ENCODE data around the gene ZBTB7C. TPM values are rescaled to one million over a fixed set of nuclear protein-coding genes. Genes with fewer than 3 reads are reported as not detected.
A peak's percentile ranks its signal among the peaks of the same experiment; 100 is the strongest.

Gene ZBTB7C
- total RNA-seq, 2 experiments from 2014 or later = 0.05 TPM; not detected in 1

DNA sequence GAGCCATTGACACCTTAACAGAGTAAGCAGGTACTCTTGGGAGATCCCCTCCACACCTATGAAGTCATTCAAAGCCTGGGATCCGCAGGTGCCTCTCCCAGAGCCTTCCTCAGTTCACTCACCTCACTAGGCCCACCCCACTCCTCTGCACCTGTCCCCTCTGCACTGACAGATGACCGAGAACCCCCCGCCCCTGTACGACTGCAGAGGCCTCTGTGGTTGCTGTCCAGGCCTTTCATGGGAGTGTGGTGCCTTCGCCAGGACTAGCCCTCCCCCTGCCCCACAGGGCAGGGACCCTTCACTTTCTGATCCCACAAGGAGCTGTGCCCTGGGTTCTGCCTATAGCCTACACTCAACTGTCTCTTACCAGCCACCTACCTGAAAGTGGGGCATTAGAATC, 238.5 kb downstream of the ZBTB7C start:
- POLR2A ChIA-PET = no interaction called here
- intact Hi-C loops (cut with micrococcal nuclease) = no loop called here
- H3K4me3 Mint-ChIP-seq = no peak overlapping the region
- no peak for DNase-seq
- peaks cover 7% of the 10 kb centered on the region for H3K4me1 Mint-ChIP-seq (ENCODE audit: low read depth)
- CTCF ChIA-PET = interaction anchor here (0.7 kb wide), 1 partner anchor 280 kb away, joined by 3 read pairs; no protein-coding TSS in a partner anchor
- no peak overlapping the region for H3K27ac Mint-ChIP-seq
- no peaks in the 10 kb centered on the region for H3K9me3 Mint-ChIP-seq
- H3K36me3 Mint-ChIP-seq = no peaks in the 10 kb centered on the region
- H3K27me3 Mint-ChIP-seq = peaks cover 3% of the 10 kb centered on the region

DNA sequence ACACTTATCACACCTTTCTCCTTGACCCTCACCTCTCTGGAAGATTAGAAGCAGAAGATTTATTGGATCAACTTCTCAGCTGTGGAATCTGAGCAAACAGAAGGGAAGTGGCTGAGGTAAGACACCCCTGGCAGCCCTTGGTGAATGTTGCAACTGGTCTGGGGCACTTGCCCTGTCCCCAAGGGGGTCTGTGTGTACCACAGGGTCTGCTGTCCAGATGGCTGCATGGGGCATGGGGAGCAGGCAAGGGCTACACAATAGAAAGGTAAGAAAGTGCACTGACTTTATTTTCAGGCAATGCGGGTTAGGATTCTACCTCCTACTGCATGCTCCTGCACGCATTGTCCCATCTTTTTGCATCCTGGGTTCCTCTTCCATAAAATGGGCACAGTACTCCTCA, 240.3 kb downstream of the ZBTB7C start:
- Mint-ChIP-seq H3K27me3 (no peaks in the 10 kb centered on the region), H3K4me3 (no peak overlapping the region), H3K27ac (no peak overlapping the region), H3K4me1 (ENCODE audit: low read depth) (peaks cover 7% of the 10 kb centered on the region), H3K9me3 (no peaks in the 10 kb centered on the region), H3K36me3 (no peaks in the 10 kb centered on the region)
- intact Hi-C loops (cut with micrococcal nuclease) = no loop called here
- DNase-seq = no peak
- CTCF ChIA-PET = no interaction called here
- POLR2A ChIA-PET = no interaction called here

DNA sequence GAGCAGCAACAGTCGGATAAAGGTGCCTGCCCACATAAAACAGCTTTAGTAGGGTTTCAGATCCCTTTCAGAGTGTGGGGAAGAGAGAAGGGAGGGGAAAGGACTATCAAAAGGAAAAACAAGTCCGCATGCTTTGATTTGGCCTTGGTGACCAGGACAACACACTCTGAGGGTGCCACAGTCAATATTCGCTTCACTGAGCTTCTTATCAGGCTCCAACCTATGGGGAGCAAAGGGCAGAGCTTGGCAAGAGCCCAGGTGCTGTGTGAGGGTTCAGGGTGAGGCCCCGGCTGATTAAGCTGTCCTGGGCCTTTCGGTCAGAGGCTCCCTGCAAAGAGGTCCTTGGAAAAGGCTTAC, 241.3 kb downstream of the ZBTB7C start:
- ChIA-PET CTCF (no interaction called here), POLR2A (no interaction called here)
- Mint-ChIP-seq H3K4me3 (no peak overlapping the region), H3K27me3 (no peaks in the 10 kb centered on the region), H3K4me1 (ENCODE audit: low read depth) (peaks cover 7% of the 10 kb centered on the region), H3K27ac (no peak overlapping the region), H3K36me3 (no peaks in the 10 kb centered on the region), H3K9me3 (no peaks in the 10 kb centered on the region)
- DNase-seq = no peak
- intact Hi-C loops (cut with micrococcal nuclease) = no loop called here

DNA sequence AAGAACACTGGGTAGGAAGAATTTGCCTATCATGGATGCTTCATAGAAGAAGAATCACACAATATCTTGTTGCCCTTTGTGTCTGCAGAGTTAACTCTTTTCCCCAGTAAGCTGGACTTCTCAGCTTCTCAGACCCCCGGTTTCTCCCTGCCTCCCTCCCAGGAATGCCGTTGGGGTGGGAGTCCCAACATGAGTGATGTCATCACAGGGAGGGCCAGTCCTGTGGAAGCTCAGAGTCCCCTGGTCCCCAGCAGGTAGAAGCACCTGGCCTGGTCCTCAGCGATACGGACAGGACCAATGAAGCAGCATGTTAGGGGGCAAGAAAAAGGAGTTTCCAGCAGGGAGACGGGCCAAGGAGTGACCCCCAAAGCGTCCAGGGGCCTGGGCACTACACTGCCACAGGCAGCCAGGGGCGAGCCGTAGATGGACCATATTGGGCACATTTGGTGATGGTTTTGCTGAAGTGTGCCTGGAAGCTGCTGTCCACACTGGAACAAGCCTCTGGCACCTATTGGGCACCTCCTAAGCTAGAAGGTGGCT, 242.8 kb downstream of the ZBTB7C start:
- Mint-ChIP-seq H3K4me3 (no peak overlapping the region), H3K9me3 (no peaks in the 10 kb centered on the region), H3K27ac (no peak overlapping the region), H3K4me1 (ENCODE audit: low read depth) (peaks cover 5% of the 10 kb centered on the region), H3K36me3 (no peaks in the 10 kb centered on the region), H3K27me3 (no peaks in the 10 kb centered on the region)
- ChIA-PET POLR2A (no interaction called here), CTCF (interaction anchor here (1.0 kb wide), 1 partner anchor 279 kb away, joined by 3 read pairs; no protein-coding TSS in a partner anchor)
- intact Hi-C loops (cut with micrococcal nuclease) = no loop called here
- no peak for DNase-seq

DNA sequence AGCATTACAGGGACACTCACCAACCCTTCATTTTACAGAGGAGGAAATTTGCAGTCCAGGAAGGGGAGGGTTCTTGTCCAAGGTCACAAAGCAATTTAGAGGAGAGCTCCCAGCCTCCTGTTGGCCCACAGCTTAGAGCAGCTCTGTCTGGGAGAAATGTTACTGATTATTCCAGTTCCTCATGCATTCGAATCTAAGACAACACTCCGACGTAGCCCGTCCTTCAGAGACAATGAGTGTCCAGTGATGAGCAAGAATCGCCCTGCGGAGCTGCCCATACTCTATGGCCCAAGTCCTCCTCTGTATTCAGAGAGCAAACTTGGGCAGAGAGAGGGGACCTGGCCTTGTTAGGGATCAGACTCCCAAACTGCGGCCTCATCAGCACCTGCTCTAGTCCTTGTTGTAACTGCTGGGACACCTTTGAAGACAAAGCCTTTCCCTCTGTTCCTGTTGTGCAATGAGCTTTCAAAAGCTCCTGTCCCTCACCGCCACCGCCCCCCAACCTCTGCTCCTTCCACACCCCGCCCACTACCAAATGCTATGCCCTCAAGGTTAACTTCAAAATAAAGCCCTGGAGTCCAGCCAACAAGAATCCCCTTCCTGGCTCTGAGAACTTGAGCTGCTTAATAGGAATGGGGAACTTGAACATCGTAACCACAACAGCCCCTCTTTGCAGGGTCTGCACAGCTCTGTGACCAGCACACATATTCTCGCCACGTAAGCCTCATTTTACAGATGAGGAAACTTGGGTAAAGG, 243.9 kb downstream of the ZBTB7C start:
- H3K4me3 Mint-ChIP-seq = no peak overlapping the region
- intact Hi-C loops (cut with micrococcal nuclease) = no loop called here
- peaks cover 8% of the 10 kb centered on the region for H3K4me1 Mint-ChIP-seq (ENCODE audit: low read depth)
- POLR2A ChIA-PET = no interaction called here
- peaks cover 3% of the 10 kb centered on the region for H3K27me3 Mint-ChIP-seq
- DNase-seq = no peak
- CTCF ChIA-PET = interaction anchor here (1.0 kb wide), 1 partner anchor 281 kb away, joined by 4 read pairs; no protein-coding TSS in a partner anchor
- no peak overlapping the region for H3K27ac Mint-ChIP-seq
- no peaks in the 10 kb centered on the region for H3K36me3 Mint-ChIP-seq
- no peaks in the 10 kb centered on the region for H3K9me3 Mint-ChIP-seq

DNA sequence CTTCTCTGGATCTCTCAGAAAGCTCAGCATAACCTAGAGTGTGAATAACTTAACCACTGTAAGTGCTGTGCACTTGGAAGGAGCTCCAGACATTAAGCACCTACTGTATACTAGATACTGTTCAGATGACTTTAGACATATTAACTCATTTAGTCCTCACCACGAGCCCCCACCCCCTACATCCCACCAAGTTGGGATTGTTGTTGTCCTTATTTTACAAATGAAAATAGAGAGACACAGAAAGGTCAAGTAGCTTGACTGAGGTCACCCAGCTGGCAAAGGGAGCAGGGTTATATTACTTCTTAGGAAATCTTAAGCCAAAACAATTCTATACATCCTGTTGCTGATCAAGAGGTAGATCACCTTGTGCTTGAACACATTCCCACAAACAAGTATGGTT, 244.5 kb downstream of the ZBTB7C start:
- Mint-ChIP-seq H3K9me3 (no peaks in the 10 kb centered on the region), H3K27me3 (peaks cover 4% of the 10 kb centered on the region), H3K27ac (no peak overlapping the region)

DNA sequence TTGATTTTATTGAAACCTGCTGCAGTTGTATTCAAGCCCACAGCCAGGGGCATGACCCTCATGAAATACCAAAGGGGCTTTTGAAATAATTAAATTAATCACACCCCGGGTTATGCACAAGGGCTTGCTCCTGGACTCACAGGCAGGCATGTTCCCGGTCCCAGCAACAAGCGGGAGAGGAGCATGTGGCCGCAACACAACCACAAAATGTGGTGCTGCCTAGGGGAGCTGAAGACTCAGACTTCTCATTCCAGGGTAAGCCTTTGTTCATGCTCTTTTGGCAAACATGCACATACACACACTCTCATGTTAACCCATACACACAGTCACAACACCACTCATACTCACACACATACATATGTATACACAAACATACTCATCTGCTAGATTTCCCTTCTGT, 245.1 kb downstream of the ZBTB7C start:
- no peaks in the 10 kb centered on the region for H3K36me3 Mint-ChIP-seq
- ChIA-PET CTCF (no interaction called here), POLR2A (no interaction called here)
- H3K27me3 Mint-ChIP-seq = peaks cover 4% of the 10 kb centered on the region
- H3K4me3 Mint-ChIP-seq = no peak overlapping the region
- DNase-seq = no peak
- no peak overlapping the region for H3K27ac Mint-ChIP-seq
- H3K9me3 Mint-ChIP-seq = no peaks in the 10 kb centered on the region
- peaks cover 8% of the 10 kb centered on the region for H3K4me1 Mint-ChIP-seq (ENCODE audit: low read depth)
- intact Hi-C loops (cut with micrococcal nuclease) = loop anchor here (5.0 kb wide), 1 partner anchor 232 kb away; the partner anchor contains the start of gene SMAD2

More for the DNA sequence above, 244.5 kb downstream of the ZBTB7C start:
- DNase-seq = no peak
- POLR2A ChIA-PET = no interaction called here
- intact Hi-C loops (cut with micrococcal nuclease) = loop anchor here (5.0 kb wide), 1 partner anchor 232 kb away; the partner anchor contains the start of gene SMAD2
- Mint-ChIP-seq H3K4me1 (ENCODE audit: low read depth) (peaks cover 8% of the 10 kb centered on the region), H3K4me3 (no peak overlapping the region), H3K36me3 (no peaks in the 10 kb centered on the region)
- CTCF ChIA-PET = interaction anchor here (1.0 kb wide), 1 partner anchor 282 kb away, joined by 4 read pairs; no protein-coding TSS in a partner anchor

DNA sequence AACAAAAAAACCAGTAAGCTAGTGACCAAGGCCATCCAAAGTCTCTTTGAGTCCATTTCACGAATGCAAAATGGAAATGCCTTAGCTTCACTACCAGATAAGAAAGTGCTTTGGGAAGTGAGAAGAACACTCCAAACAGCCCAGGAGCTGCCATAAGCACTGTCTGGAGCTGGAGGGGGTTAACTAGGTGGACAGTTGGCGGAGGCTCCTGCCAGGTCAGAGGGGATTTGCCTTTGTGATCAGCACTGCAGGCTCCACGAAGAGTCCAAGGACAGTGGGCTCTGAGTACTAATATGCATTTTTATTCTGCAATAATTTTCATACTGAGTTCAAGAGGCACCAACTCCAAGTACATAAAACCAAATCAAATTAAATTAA, 245.5 kb downstream of the ZBTB7C start:
- no peaks in the 10 kb centered on the region for H3K9me3 Mint-ChIP-seq
- ChIA-PET CTCF (no interaction called here), POLR2A (no interaction called here)
- peaks cover 4% of the 10 kb centered on the region for H3K27me3 Mint-ChIP-seq
- intact Hi-C loops (cut with micrococcal nuclease) = loop anchor here (5.0 kb wide), 1 partner anchor 231 kb away; the partner anchor contains the start of gene SMAD2
- H3K4me3 Mint-ChIP-seq = no peak overlapping the region
- H3K27ac Mint-ChIP-seq = no peak overlapping the region
- H3K36me3 Mint-ChIP-seq = no peaks in the 10 kb centered on the region
- DNase-seq = no peak
- H3K4me1 Mint-ChIP-seq (ENCODE audit: low read depth) = peaks cover 8% of the 10 kb centered on the region

DNA sequence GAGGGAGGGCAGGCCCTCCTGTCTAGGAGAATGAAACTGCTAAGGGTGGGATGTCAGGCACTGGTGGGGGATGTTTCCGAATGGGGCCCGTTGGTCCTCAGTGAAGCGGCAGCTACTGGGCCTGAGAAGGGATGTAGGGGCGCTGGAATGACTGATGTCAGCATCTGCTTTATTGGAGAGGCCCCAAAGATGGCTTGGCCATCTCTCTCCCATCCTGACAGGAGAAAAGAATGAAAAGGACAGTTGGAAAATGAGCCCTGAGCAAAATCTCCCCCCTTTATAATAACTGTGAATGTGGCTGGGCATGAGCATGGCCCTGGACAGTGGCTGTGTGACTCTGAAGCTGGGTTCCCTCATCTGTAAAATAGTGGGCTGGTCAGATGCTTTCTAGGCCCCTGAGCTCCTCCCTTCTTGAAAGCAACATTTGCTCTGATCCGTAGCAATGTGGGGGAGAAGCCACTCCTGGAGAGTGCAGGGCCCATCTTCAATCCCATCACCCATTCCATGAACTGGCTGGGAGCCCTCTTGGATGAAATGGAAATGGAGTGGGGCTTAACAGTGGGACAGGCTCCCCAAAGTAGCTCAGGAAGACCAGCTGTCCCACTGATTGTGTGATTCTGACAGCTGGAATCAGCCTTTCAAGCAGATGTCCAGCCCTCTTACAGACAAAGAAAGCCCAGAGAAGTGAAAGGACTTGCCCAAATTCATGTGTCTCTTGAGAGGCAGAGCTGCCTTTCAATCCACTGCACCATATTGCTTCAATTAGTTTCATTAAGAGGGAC, 246.0 kb downstream of the ZBTB7C start:
- POLR2A ChIA-PET = interaction anchor here (1.5 kb wide), 1 partner anchor 38 kb away, joined by 3 read pairs; no protein-coding TSS in a partner anchor
- intact Hi-C loops (cut with micrococcal nuclease) = loop anchor here (5.0 kb wide), 1 partner anchor 231 kb away; the partner anchor contains the start of gene SMAD2

DNA sequence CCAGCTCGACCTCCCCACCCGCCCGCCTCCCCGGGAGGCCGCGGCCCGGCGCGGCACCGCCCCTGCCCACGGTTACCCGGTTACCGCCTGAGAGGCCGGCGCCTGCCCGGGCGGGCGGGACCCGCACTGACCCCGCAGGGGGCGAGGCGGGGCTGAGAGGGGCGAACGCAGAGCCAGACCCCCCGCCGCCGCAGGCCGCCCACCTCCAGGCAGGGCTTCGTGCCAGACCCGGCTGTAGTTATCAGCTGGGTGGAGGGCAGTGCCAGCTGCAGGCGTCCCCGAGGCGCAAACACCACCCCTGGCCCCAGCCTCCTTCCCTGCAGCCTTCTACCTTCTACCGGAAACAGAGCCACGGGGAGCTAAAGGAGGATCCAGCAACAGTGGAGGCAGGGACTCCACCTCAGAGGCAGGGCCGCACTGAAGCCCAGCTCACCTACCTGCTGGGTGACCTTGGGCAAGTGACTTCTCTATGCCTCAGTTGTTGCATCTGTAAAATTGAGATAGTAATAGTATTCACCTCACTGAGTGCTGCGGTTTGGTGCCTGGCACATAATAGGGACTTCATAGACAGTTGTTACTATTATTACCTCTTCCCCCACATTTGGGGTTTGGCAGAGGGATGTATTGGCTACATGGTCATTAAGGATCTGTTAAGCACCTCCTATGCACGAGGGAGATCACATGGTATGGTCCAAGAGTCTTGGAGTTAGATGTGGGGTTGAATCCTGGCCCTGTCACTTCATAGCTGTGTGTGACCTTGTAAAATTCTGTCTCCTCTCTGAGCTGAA, 247.1 kb downstream of the ZBTB7C start:
- peaks cover 4% of the 10 kb centered on the region for H3K27me3 Mint-ChIP-seq
- peaks cover 6% of the 10 kb centered on the region for H3K4me1 Mint-ChIP-seq (ENCODE audit: low read depth)
- H3K9me3 Mint-ChIP-seq = no peaks in the 10 kb centered on the region
- no peaks in the 10 kb centered on the region for H3K36me3 Mint-ChIP-seq
- intact Hi-C loops (cut with micrococcal nuclease) = loop anchor here (1.0 to 5.0 kb wide), 2 partner anchors 37 to 230 kb away; partner anchors contain the start of gene SMAD2
- POLR2A ChIA-PET = interaction anchor here (1.5 kb wide), 1 partner anchor 37 kb away, joined by 3 read pairs; no protein-coding TSS in a partner anchor
- peak overlapping the region; percentile 54 for H3K4me3 Mint-ChIP-seq
- no peak overlapping the region for H3K27ac Mint-ChIP-seq
- peak; percentile 28 for DNase-seq
- CTCF ChIA-PET = no interaction called here

More for the DNA sequence above, 246.0 kb downstream of the ZBTB7C start:
- H3K9me3 Mint-ChIP-seq = no peaks in the 10 kb centered on the region
- peaks cover 4% of the 10 kb centered on the region for H3K27me3 Mint-ChIP-seq
- H3K4me1 Mint-ChIP-seq (ENCODE audit: low read depth) = peaks cover 8% of the 10 kb centered on the region
- CTCF ChIA-PET = no interaction called here
- DNase-seq = no peak
- no peak overlapping the region for H3K27ac Mint-ChIP-seq
- no peaks in the 10 kb centered on the region for H3K36me3 Mint-ChIP-seq
- H3K4me3 Mint-ChIP-seq = no peak overlapping the region

DNA sequence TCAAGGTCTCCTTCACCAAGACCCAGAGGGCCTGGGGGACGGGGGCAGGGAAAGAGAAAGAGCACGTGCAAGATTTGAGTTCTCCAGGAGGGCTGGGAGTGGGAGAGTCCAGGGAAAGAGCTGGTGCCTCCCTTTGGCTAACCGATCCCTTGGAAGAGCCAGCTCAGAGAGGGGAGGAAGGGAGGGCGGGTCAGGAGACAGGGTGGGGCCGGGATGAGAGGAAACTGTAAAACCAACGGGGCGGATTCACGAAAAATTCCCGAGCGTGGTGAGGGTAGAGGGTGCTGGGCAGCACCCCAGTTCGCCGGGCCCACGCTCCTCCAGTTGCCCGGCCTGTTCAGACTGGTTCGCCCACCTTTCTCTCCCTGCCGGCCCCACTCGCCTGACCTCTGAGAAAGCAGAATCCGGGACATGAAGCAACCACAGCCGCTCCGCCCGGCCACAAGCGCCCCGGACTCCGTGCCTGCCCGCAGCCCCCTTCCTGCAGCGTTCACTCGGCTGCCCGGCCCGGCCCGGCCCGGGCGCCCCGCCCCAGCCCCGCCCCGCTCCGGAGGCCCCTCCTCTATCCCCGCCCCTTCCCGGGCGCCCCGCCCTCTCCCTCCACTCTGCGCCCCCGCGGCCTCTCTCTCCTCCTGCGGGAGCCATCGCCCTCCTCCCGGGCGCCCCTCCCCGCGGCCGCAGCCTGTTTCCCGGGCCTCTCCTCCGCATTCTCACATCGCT, 247.8 kb downstream of the ZBTB7C start:
- Mint-ChIP-seq H3K4me3 (peak overlapping the region; percentile 54), H3K36me3 (no peaks in the 10 kb centered on the region), H3K9me3 (no peaks in the 10 kb centered on the region), H3K27ac (no peak overlapping the region), H3K27me3 (peaks cover 4% of the 10 kb centered on the region), H3K4me1 (ENCODE audit: low read depth) (peaks cover 3% of the 10 kb centered on the region)
- intact Hi-C loops (cut with micrococcal nuclease) = loop anchor here (1.0 to 5.0 kb wide), 2 partner anchors 36 to 229 kb away; partner anchors contain the start of gene SMAD2
- ChIA-PET POLR2A (interaction anchor here (1.5 kb wide), 1 partner anchor 37 kb away, joined by 3 read pairs; no protein-coding TSS in a partner anchor), CTCF (no interaction called here)
- DNase-seq = peak; percentile 78
